Limb (tissue), 2 donors: ENCODE data around the gene RELT.

ENCODE experiments used
- DNase-seq, 2 donors: peaks; one replicate each; pipeline ENCODE4 v3.0.0-alpha.2; 2016; ENCODE audit errors: extremely low spot score in 2 of 2

Gene RELT, protein sequence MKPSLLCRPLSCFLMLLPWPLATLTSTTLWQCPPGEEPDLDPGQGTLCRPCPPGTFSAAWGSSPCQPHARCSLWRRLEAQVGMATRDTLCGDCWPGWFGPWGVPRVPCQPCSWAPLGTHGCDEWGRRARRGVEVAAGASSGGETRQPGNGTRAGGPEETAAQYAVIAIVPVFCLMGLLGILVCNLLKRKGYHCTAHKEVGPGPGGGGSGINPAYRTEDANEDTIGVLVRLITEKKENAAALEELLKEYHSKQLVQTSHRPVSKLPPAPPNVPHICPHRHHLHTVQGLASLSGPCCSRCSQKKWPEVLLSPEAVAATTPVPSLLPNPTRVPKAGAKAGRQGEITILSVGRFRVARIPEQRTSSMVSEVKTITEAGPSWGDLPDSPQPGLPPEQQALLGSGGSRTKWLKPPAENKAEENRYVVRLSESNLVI

DNA sequence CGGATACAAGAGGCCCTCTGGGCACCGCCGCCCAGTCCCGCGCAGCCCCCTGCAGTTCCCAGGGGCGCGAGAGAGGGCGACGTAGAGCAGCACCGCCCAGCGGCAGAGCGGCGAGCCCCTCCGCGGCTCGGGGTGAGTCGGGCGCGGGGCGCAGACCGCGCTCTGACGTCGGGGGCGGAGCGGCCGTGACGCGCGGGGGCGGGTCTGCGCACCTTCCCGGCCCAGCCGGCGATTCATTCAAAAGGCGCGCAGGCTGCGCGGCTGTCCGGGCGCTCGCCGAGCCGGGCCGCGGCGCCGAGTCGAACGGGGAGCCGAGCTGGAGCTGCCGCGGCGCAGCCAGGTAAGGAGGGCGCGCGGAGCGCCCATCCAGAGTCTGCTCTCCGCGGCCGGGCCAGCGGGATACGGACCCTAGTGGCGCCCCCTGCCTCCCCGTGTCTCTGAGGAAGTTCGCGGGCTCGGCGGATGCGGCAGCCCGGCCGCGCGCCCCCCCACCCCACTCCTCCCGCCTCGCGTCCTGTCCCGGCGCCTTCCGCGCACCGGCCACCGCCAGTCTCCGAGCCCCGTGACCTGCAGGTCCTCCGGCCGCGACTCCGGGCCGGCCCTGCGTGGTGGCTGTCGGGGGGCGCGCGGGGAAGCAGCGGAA, at the start of gene RELT:
Gene RELT, plus strand, starts transcription at position 240 of the 643 bp plus-strand sequence. CDS start 12,738 bp downstream, outside the sequence.
- DNase-seq: peak; percentile 90 to 96

DNA sequence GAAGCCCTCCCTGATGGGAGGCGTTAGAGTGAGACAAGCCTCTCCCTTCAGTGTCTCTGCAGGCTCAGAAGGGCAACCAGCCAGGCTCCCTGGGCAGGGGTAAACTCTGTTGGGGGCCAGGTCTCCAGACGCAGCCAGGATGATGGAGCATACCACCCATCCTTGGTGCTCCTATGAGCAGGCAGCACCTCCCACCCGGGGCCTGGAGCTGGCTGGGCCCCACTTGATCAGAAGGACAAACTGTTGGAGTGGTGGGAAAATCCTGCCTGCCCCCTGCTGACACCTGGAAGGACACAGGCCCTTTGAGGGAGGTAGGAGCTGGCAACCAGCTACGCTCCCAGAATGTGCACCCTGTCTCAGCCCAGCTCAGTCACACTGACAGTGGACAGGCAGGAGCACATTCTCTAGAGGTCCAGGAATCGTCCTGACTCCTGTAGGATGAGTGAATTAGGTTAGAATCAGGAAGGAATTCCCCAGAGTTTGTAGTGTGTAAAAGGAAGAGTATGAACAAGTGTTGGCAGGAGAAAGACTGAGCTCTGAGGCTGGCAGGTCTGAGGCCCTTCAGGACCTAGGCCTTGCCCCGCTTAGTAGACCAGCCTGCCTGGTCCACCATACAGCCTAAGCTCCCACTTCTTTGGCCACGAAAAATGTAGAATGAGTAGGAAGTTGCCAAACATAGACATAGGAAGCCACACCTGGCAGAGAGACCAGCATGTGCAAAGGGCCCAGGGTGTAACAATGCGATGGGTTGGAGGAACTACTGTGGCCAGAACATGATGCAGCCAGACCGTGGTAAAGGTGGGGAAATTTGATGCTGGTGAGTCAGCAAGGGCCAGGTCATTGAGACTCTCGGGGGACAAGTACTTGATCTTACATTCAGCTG, 49.0 kb upstream of the RELT start:
- DNase-seq: no peak

- DNase-seq: no peak
Measured at GRCh38 chr11:73327812-73328364, 48.3 kb upstream of the RELT start.

DNA sequence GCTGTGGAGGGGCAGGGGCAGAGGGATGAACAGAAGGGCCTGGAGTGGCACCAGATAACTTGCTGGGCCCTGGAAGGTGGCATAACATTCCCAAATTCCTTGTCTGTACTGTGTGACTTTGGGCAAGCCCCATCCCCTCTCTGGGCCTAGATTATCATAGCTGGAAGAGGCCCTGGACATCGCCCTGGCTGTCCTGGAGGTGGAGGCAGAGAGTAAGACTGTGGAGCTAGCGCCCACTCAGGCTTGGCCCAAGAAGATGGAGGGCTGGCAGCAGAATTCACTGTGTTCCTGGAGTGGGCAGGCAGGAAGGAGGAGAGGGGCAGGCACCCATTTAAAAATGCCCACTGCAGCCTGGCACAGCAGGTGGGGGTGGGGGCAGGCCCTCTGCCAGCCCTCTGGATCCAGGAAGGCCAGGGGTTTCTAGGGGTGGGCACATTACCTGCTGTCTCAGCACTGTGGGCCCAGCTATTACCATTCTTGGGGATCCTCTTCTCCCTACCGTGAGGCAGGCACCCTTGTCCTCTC, 45.6 kb upstream of the RELT start:
- no peak for DNase-seq

DNA sequence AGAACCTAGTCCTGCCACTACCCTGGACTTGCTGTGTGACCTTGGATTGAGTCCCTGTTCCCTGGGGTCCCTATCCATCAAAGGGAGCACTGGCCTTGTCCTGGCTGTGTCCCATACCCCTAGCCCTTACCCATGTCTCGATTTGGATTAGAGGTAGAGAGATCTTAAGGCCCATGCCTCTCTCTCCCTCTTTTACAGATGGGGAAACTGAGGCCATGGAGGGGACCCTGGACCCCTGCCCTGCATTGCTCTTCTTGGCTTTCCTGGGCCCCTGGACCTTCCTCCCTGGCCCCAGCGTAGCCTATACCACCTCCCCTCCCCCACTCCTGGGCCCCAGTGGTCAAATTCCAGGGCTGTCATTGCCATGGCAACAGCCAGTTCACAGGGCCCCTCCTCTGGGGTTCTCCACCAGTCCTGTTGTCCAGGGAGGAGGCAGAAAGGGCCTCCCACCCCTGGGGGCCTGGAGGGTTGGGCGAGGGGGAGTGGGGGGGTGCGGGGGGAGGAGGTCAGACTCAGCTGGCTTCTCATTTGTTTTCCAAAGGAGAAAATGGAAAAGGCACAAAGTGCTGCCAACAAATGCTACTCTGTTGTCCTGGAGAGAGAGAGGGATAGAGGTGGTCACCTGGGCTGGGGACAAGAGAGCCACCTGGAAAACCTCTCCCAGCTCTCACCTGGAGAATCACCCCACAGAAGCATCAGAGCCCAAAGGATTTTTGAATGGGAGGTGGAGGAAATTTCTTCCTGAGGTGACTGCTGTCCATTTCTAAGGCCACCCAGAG, 44.9 kb upstream of the RELT start:
- peak in 1 of 2 donors; percentile 62 for DNase-seq

DNA sequence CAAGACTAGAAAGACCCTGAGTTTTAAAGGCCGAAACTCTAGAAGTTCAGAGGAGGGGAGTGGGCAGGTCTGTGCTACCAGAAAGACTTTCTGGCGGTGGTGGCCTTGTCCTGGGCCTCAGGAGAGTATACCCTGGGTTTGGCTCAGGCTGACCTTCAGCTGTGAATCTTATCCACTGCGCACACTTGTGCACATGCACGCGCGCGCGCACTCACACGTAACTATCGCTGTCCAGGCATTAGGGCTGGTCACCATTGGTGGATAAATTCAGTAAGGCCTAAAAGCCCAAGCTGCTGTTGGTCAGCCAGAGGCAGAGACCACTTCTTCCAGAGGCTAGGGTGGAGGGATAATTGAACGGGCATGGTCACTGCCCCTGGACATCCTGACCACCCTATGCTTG, 43.0 kb upstream of the RELT start:
- DNase-seq: no peak

DNA sequence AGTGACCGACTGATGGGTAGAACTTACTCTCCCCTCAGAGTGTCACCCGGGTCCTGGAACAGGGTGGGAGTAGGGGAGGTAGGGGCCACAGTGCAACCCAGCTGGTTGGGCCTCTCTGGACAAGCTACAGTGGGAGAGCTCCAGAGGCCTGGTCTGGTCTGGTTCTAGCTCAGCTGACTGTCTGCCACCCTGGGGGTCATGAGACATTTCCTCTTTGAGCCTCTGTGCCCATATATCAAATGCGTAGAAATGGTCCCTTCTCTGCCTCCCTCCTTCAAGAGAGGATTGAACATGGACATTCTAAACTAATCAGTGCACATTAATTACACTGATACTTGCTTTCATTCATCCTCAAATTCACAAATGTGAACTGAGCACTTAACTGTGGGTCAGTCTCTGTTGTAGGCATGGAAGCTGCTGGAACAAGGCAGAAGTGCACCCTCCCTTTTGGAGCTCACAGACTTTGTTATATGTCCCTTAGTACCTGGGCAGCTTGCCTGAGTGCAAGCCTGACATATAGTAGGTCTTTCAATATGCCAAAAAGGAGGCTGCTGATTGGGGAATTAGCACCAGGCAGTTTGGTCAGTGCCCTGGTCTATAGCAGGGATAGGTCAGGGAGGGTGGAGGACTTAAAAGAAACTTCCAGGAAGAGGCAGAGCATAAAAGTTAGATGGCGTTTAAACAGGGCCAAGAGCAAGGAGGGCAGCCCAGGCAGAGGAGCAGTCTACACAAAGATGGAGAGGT, 42.4 kb upstream of the RELT start:
- no peak for DNase-seq

DNA sequence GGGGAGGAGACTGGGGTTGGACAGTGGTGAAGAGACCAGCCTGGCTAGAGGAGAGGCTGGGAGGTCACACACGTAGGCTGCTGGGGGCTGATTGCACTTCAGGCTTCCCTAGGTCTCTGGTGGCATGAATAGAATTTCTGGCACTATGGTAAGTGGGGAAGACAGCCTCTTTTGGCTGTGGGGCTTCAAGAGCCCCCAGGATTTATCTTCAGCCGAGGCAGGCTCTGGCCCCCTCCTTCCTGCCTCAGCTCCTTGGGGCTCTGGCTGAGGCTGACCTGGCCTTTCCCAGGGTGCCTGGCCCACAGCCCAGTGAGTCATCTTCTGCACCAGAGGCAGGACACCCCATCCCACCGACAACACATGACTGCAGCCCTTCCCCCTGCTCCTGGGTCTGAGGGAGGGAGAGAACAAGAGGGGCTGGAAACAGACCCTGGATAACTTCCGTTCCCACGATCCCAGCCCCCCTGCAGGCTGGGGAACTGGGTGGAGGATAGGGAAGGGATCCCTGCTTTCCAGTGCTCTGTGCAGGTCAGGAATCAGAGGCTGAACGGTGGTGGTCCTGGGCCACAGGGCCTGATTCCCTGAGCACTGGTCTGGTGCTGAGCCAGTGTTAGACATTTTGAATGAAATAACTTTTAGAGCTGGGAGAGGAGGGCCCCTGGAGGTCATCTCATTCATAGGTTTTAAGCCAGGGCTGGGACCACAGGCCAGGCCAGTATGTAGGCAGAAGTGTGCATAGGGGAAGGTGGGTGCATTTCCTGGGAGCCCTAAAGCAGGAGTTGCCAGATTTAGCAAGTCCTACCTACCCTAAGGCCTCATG, 41.6 kb upstream of the RELT start:
- DNase-seq: peak in 1 of 2 donors; percentile 62

GRCh38 chr11:73335204-73335923, 40.8 kb upstream of the RELT start:
- peak; percentile 87 to 94 for DNase-seq

- DNase-seq: no peak
Measured at GRCh38 chr11:73337846-73338245, 38.4 kb upstream of the RELT start.

DNA sequence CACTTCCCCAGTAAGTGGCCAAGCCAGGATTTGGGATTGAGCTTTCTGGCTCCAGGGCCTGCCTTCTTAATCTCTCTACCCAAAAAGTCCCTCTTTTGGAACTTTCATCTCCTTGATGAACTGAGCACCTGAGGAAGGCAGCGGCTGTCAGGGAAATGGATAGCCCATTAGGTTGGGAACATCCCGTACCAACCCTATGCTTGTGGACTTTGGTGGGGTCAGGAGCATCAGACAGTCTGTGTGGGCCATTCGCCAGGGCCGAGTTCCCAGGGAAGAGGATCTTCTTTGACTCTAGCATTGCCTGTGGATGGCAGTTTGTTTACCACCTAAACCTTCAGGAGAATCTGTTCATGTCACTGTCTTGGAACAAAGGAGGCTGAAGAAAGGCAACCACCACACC, 37.9 kb upstream of the RELT start:
- no peak for DNase-seq

GRCh38 chr11:73340164-73340563, 36.0 kb upstream of the RELT start:
- no peak for DNase-seq

GRCh38 chr11:73342633-73343032, 33.6 kb upstream of the RELT start:
- peak; percentile 15 to 63 for DNase-seq

- DNase-seq: no peak
Measured at GRCh38 chr11:73343076-73343873, 32.9 kb upstream of the RELT start.

- DNase-seq: no peak
Measured at GRCh38 chr11:73344191-73344607, 32.0 kb upstream of the RELT start.

DNA sequence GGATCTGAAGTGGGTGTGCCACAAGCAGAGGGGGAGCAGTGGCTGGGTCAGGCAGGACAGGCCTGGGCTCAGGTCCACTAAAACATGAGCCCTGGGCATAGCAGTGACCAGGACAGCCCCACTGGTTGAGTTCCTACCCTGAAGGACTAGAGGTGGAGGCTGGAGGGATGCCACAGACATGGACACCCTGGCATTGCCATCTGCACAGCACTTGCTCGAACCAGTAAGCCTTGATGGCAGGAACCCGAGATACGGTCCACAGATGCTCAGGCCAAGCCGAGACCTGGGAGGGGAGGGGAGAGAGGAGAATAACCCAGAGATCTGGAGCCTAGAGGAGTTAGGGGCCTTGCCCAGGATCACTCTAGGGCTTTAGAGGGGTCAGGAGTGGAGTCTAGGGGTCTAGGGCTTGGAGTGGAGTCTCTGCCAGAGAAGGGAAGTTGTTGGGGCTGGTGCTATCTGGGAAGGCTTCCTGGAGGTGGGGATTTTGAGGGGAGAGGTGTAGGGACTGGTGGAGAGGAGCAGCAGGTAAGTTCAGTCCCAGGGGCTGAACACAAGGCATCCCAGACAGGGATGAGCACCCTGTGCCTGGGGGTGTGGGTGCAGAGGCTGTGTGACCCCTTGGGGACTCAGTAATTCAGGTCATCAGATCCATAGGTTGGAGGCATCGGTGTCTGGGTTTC, 30.6 kb upstream of the RELT start:
- DNase-seq: no peak
